NB4 (cell line): Measurements from ENCODE around the gene ANKRD31.

Experiments
- MAX ChIP-seq: IDR thresholded peaks from 2 replicates; pipeline ENCODE4 v1.6.1; 2011; ENCODE audit warnings: low read depth, low read length
- POLR2A ChIP-seq: IDR thresholded peaks from 2 replicates; pipeline ENCODE4 v1.6.1; 2011; ENCODE audit warnings: mild to moderate bottlenecking; ENCODE audit not compliant: insufficient read length; ENCODE audit errors: extremely low read depth
- TF ChIP-seq, protein P1 (sequence below): IDR thresholded peaks from one replicate; pipeline ENCODE4 v1.5.1; 2012; ENCODE audit warnings: low read depth, low read length

GRCh38 chr5:75148051-75148450 lies 88.6 kb downstream of the ANKRD31 start:
- TF ChIP-seq, protein P1, sequence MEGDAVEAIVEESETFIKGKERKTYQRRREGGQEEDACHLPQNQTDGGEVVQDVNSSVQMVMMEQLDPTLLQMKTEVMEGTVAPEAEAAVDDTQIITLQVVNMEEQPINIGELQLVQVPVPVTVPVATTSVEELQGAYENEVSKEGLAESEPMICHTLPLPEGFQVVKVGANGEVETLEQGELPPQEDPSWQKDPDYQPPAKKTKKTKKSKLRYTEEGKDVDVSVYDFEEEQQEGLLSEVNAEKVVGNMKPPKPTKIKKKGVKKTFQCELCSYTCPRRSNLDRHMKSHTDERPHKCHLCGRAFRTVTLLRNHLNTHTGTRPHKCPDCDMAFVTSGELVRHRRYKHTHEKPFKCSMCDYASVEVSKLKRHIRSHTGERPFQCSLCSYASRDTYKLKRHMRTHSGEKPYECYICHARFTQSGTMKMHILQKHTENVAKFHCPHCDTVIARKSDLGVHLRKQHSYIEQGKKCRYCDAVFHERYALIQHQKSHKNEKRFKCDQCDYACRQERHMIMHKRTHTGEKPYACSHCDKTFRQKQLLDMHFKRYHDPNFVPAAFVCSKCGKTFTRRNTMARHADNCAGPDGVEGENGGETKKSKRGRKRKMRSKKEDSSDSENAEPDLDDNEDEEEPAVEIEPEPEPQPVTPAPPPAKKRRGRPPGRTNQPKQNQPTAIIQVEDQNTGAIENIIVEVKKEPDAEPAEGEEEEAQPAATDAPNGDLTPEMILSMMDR, result no peak
- TF ChIP-seq POLR2A (no peak), MAX (no peak)
